Measurements from ENCODE around the gene SPATS2. TPM values are rescaled to one million over a fixed set of nuclear protein-coding genes. Genes with fewer than 3 reads are reported as not detected.

SPATS2 gene
- total RNA-seq, 3 donors from 2014 or later (not counting 1 experiment from before 2014, with no cell fraction given) = 14.6 to 18.4 (median 15.4) TPM

GRCh38 chr12:49493900-49494299, 126.6 kb downstream of the SPATS2 start:
- no peaks in the 10 kb centered on the region for H3K9me3 Mint-ChIP-seq
- intact Hi-C loops (cut with micrococcal nuclease) = no loop called here
- no peaks in the 10 kb centered on the region for H3K4me1 Mint-ChIP-seq

GRCh38 chr12:49496417-49497360, 129.4 kb downstream of the SPATS2 start:
- H3K9me3 ChIP-seq (ENCODE audit: control insufficient read depth, insufficient read depth, low read length) = no peaks in the 10 kb centered on the region
- no peaks in the 10 kb centered on the region for H3K36me3 Mint-ChIP-seq
- H3K27ac ChIP-seq (ENCODE audit: low read length) = no peak overlapping the region
- H3K27me3 Mint-ChIP-seq (ENCODE audit: low read depth in 2 of 2) = no peaks in the 10 kb centered on the region
- intact Hi-C loops (cut with micrococcal nuclease) = no loop called here
- no peak overlapping the region for H3K4me3 Mint-ChIP-seq
- H3K27ac Mint-ChIP-seq = no peak overlapping the region
- no peak overlapping the region for H3K4me3 ChIP-seq (ENCODE audit: low read length)
- peaks cover 4% of the 10 kb centered on the region for H3K36me3 ChIP-seq (ENCODE audit: control insufficient read depth, insufficient read depth, low read length)
- no peaks in the 10 kb centered on the region for H3K4me1 ChIP-seq (ENCODE audit: control insufficient read depth, insufficient read depth, low read length)
- H3K9me3 Mint-ChIP-seq = no peaks in the 10 kb centered on the region
- WGBS (ENCODE audit: insufficient coverage) = 93% methylated on average over 10 of the region's 10 CpGs
- H3K27me3 ChIP-seq (ENCODE audit: control insufficient read depth, insufficient read depth, low read length) = no peaks in the 10 kb centered on the region
- no peak for TF ChIP-seq CTCF (IDR thresholded peaks at IDR 0.05)
- DNase-seq = no peak
- no peak for ATAC-seq
- no peaks in the 10 kb centered on the region for H3K4me1 Mint-ChIP-seq

More at GRCh38 chr12:49493900-49494299, 126.6 kb downstream of the SPATS2 start:
- H3K4me3 Mint-ChIP-seq = no peak overlapping the region
- Histone ChIP-seq H3K4me3 (ENCODE audit: low read length) (no peak overlapping the region), H3K27ac (ENCODE audit: low read length) (no peak overlapping the region), H3K36me3 (ENCODE audit: control insufficient read depth, insufficient read depth, low read length) (peaks cover 4% of the 10 kb centered on the region), H3K9me3 (ENCODE audit: control insufficient read depth, insufficient read depth, low read length) (no peaks in the 10 kb centered on the region), H3K4me1 (ENCODE audit: control insufficient read depth, insufficient read depth, low read length) (no peaks in the 10 kb centered on the region), H3K27me3 (ENCODE audit: control insufficient read depth, insufficient read depth, low read length) (no peaks in the 10 kb centered on the region)
- no peaks in the 10 kb centered on the region for H3K27me3 Mint-ChIP-seq (ENCODE audit: low read depth in 2 of 2)
- no peak for ATAC-seq
- 100% methylated on average over 1 of the region's 2 CpGs for WGBS (ENCODE audit: insufficient coverage)
- no peak overlapping the region for H3K27ac Mint-ChIP-seq
- no peak for TF ChIP-seq CTCF (IDR thresholded peaks at IDR 0.05)
- no peaks in the 10 kb centered on the region for H3K36me3 Mint-ChIP-seq
- no peak for DNase-seq

GRCh38 chr12:49501895-49502294, 134.6 kb downstream of the SPATS2 start:
- WGBS (ENCODE audit: insufficient coverage) = 61% methylated on average over 1 of the region's 1 CpG
- no peak for TF ChIP-seq CTCF (IDR thresholded peaks at IDR 0.05)
- DNase-seq (no peak), ATAC-seq (no peak)
- no peaks in the 10 kb centered on the region for H3K36me3 Mint-ChIP-seq
- Histone ChIP-seq H3K4me3 (ENCODE audit: low read length) (no peak overlapping the region), H3K9me3 (ENCODE audit: control insufficient read depth, insufficient read depth, low read length) (no peaks in the 10 kb centered on the region), H3K36me3 (ENCODE audit: control insufficient read depth, insufficient read depth, low read length) (peaks cover 4% of the 10 kb centered on the region), H3K4me1 (ENCODE audit: control insufficient read depth, insufficient read depth, low read length) (no peaks in the 10 kb centered on the region), H3K27me3 (ENCODE audit: control insufficient read depth, insufficient read depth, low read length) (no peaks in the 10 kb centered on the region), H3K27ac (ENCODE audit: low read length) (no peak overlapping the region)
- H3K4me1 Mint-ChIP-seq = no peaks in the 10 kb centered on the region
- no peaks in the 10 kb centered on the region for H3K27me3 Mint-ChIP-seq (ENCODE audit: low read depth in 2 of 2)
- no peak overlapping the region for H3K27ac Mint-ChIP-seq
- intact Hi-C loops (cut with micrococcal nuclease) = no loop called here
- no peak overlapping the region for H3K4me3 Mint-ChIP-seq
- H3K9me3 Mint-ChIP-seq = no peaks in the 10 kb centered on the region

Measured in natural killer cell (primary cell).